ENCODE results near the gene STOM. TPM values are rescaled to one million over a fixed set of nuclear protein-coding genes. Genes with fewer than 3 reads are reported as not detected.

Gene STOM
- total RNA-seq, 2 donors from 2014 or later = 26.6 to 35.6 TPM

GRCh38 chr9:121302786-121303185 is 67.3 kb downstream of the STOM start:
- H3K4me3 Mint-ChIP-seq = no peak overlapping the region
- no peak for DNase-seq
- H3K36me3 Mint-ChIP-seq (ENCODE audit: low read depth) = peaks cover 21% of the 10 kb centered on the region
- Histone ChIP-seq H3K36me3 (ENCODE audit: control insufficient read depth, insufficient read depth, low read length) (no peaks in the 10 kb centered on the region), H3K9ac (ENCODE audit: extremely low read depth, low read length, poor library complexity, severe bottlenecking) (no peak overlapping the region), H3K27me3 (ENCODE audit: control insufficient read depth, insufficient read depth, low read length, poor library complexity, severe bottlenecking) (no peaks in the 10 kb centered on the region), H3K27ac (ENCODE audit: low read depth, low read length) (no peak overlapping the region), H3K9me3 (ENCODE audit: control insufficient read depth, low read length) (no peaks in the 10 kb centered on the region), H3K4me3 (ENCODE audit: low read length) (no peak overlapping the region), H3K4me1 (ENCODE audit: control insufficient read depth, insufficient read depth, low read length) (peaks cover 3% of the 10 kb centered on the region)
- WGBS, 2 experiments (ENCODE audit: insufficient coverage in 1 of 2, insufficient read length in 1 of 2) = 95% methylated on average over 12 to 13 of the region's 13 CpGs
- no peak for TF ChIP-seq CTCF (conservative IDR thresholded peaks at IDR 0.05)
- peaks cover 20% of the 10 kb centered on the region for H3K27me3 Mint-ChIP-seq (ENCODE audit: insufficient read depth)
- peaks cover 19% of the 10 kb centered on the region for H3K4me1 Mint-ChIP-seq
- H3K27ac Mint-ChIP-seq = no peak overlapping the region
- H3K9me3 Mint-ChIP-seq = no peaks in the 10 kb centered on the region

- 93 to 94% methylated on average over 5 of the region's 5 CpGs for WGBS, 2 experiments (ENCODE audit: insufficient coverage in 1 of 2, insufficient read length in 1 of 2)
- no peaks in the 10 kb centered on the region for H3K27me3 ChIP-seq (ENCODE audit: control insufficient read depth, insufficient read depth, low read length, poor library complexity, severe bottlenecking)
- TF ChIP-seq CTCF (conservative IDR thresholded peaks at IDR 0.05) = no peak
- Mint-ChIP-seq H3K4me1 (peaks cover 19% of the 10 kb centered on the region), H3K27me3 (ENCODE audit: insufficient read depth) (peaks cover 20% of the 10 kb centered on the region), H3K9me3 (no peaks in the 10 kb centered on the region), H3K36me3 (ENCODE audit: low read depth) (peaks cover 17% of the 10 kb centered on the region), H3K27ac (no peak overlapping the region), H3K4me3 (no peak overlapping the region)
- H3K4me3 ChIP-seq (ENCODE audit: low read length) = no peak overlapping the region
- H3K36me3 ChIP-seq (ENCODE audit: control insufficient read depth, insufficient read depth, low read length) = no peaks in the 10 kb centered on the region
- no peak overlapping the region for H3K9ac ChIP-seq (ENCODE audit: extremely low read depth, low read length, poor library complexity, severe bottlenecking)
- H3K4me1 ChIP-seq (ENCODE audit: control insufficient read depth, insufficient read depth, low read length) = peaks cover 3% of the 10 kb centered on the region
- no peaks in the 10 kb centered on the region for H3K9me3 ChIP-seq (ENCODE audit: control insufficient read depth, low read length)
- H3K27ac ChIP-seq (ENCODE audit: low read depth, low read length) = no peak overlapping the region
- DNase-seq = no peak
These were observed 67.7 kb downstream of the STOM start for GRCh38 chr9:121302341-121302740.

- WGBS, 2 experiments (ENCODE audit: insufficient coverage in 1 of 2, insufficient read length in 1 of 2) = 94 to 96% methylated on average over 10 to 11 of the region's 11 CpGs
- H3K9me3 Mint-ChIP-seq = no peaks in the 10 kb centered on the region
These were observed 68.2 kb downstream of the STOM start for GRCh38 chr9:121301881-121302286.

More at GRCh38 chr9:121301881-121302286, 68.2 kb downstream of the STOM start:
- Mint-ChIP-seq H3K27ac (no peak overlapping the region), H3K27me3 (ENCODE audit: insufficient read depth) (peaks cover 20% of the 10 kb centered on the region), H3K4me3 (no peak overlapping the region), H3K36me3 (ENCODE audit: low read depth) (peaks cover 17% of the 10 kb centered on the region), H3K4me1 (peaks cover 19% of the 10 kb centered on the region)
- H3K4me3 ChIP-seq (ENCODE audit: low read length) = no peak overlapping the region
- H3K9me3 ChIP-seq (ENCODE audit: control insufficient read depth, low read length) = no peaks in the 10 kb centered on the region
- no peak overlapping the region for H3K27ac ChIP-seq (ENCODE audit: low read depth, low read length)
- H3K9ac ChIP-seq (ENCODE audit: extremely low read depth, low read length, poor library complexity, severe bottlenecking) = no peak overlapping the region
- H3K4me1 ChIP-seq (ENCODE audit: control insufficient read depth, insufficient read depth, low read length) = peaks cover 3% of the 10 kb centered on the region
- H3K36me3 ChIP-seq (ENCODE audit: control insufficient read depth, insufficient read depth, low read length) = no peaks in the 10 kb centered on the region
- no peaks in the 10 kb centered on the region for H3K27me3 ChIP-seq (ENCODE audit: control insufficient read depth, insufficient read depth, low read length, poor library complexity, severe bottlenecking)
- TF ChIP-seq CTCF (conservative IDR thresholded peaks at IDR 0.05) = no peak
- no peak for DNase-seq

Data from endodermal cell (in vitro differentiated cells).